Ovary (tissue), 3 donors: ENCODE results near the gene TBC1D19.

Source experiments
- EP300 ChIP-seq: sonication (generic); formaldehyde crosslinking; IDR thresholded peaks from one replicate; pipeline ENCODE4 v1.6.1; 2017; ENCODE audit warnings: antibody characterized with exemption
- TF ChIP-seq, protein P1 (sequence below), 3 donors: fragments of 450-650 bp in 2 of 3; fragments of 200-600 bp in 1 of 3; IDR thresholded peaks; one replicate each; pipeline versions ENCODE4 v1.5.1 to v1.8.0; 2016 to 2022; ENCODE audit warnings: antibody characterized with exemption in 3 of 3, mild to moderate bottlenecking in 1 of 3
- donor health status: DM: no; HTN: no; CAD: no.

GRCh38 chr4:26566133-26566532 lies 17.8 kb upstream of the TBC1D19 start:
- TF ChIP-seq, protein P1, sequence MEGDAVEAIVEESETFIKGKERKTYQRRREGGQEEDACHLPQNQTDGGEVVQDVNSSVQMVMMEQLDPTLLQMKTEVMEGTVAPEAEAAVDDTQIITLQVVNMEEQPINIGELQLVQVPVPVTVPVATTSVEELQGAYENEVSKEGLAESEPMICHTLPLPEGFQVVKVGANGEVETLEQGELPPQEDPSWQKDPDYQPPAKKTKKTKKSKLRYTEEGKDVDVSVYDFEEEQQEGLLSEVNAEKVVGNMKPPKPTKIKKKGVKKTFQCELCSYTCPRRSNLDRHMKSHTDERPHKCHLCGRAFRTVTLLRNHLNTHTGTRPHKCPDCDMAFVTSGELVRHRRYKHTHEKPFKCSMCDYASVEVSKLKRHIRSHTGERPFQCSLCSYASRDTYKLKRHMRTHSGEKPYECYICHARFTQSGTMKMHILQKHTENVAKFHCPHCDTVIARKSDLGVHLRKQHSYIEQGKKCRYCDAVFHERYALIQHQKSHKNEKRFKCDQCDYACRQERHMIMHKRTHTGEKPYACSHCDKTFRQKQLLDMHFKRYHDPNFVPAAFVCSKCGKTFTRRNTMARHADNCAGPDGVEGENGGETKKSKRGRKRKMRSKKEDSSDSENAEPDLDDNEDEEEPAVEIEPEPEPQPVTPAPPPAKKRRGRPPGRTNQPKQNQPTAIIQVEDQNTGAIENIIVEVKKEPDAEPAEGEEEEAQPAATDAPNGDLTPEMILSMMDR (IDR thresholded peaks at IDR 0.05): no peak
- no peak for TF ChIP-seq EP300
